Loucy (cell line): ENCODE results near the gene STXBP6.

Source experiments
- H2AFZ ChIP-seq: fragments of 200-600 bp; sonication (generic); 2 replicates; pipeline ENCODE4 v1.6.0; 2016; ENCODE audit warnings: antibody characterized with exemption, mild to moderate bottlenecking, low read length, moderate library complexity
- H3F3A ChIP-seq: fragments of 200-600 bp; 2 replicates; pipeline ENCODE4 v1.6.0; 2016; ENCODE audit warnings: antibody characterized with exemption, low read depth, mild to moderate bottlenecking
- H3K27me3 ChIP-seq: fragments of 200-600 bp; sonication (generic); 2 replicates; pipeline ENCODE4 v1.6.1; 2014; ENCODE audit warnings: low read length, mild to moderate bottlenecking; ENCODE audit not compliant: insufficient read depth, poor library complexity, severe bottlenecking
- H3K36me3 ChIP-seq: fragments of 200-600 bp; sonication (generic); 2 replicates; pipeline ENCODE4 v1.6.1; 2016; ENCODE audit warnings: low read length; ENCODE audit not compliant: insufficient read depth
- H3K4me1 ChIP-seq: fragments of 200-600 bp; sonication (generic); 2 replicates; pipeline ENCODE4 v1.5.1; 2014; ENCODE audit warnings: low read length, mild to moderate bottlenecking; ENCODE audit not compliant: insufficient read depth, poor library complexity, severe bottlenecking
- H3K4me2 ChIP-seq: fragments of 200-600 bp; sonication (generic); 2 replicates; pipeline ENCODE4 v1.6.0; 2014; ENCODE audit warnings: antibody characterized with exemption, low read length, low read depth, mild to moderate bottlenecking; ENCODE audit not compliant: poor library complexity, severe bottlenecking
- H3K4me3 ChIP-seq: fragments of 200-600 bp; sonication (generic); 2 replicates; pipeline ENCODE4 v1.5.1; 2014; ENCODE audit warnings: low read length, mild to moderate bottlenecking, mixed read lengths; ENCODE audit not compliant: poor library complexity, severe bottlenecking
- H3K79me2 ChIP-seq: fragments of 200-600 bp; sonication (generic); 2 replicates; pipeline ENCODE4 v1.6.1; 2014; ENCODE audit warnings: low read length; ENCODE audit not compliant: insufficient read depth
- H3K9ac ChIP-seq: fragments of 200-600 bp; sonication (generic); 2 replicates; pipeline ENCODE4 v1.6.0; 2014; ENCODE audit warnings: mild to moderate bottlenecking, low read depth, low read length, moderate library complexity; ENCODE audit not compliant: poor library complexity, severe bottlenecking
- H3K9me2 ChIP-seq: fragments of 200-600 bp; sonication (generic); replicated peaks from 2 replicates; pipeline ENCODE4 v1.6.1; 2016; ENCODE audit warnings: low read depth, low read length, mixed read lengths
- H3K9me3 ChIP-seq: fragments of 200-600 bp; sonication (generic); 2 replicates; pipeline ENCODE4 v1.6.1; 2014; ENCODE audit warnings: mild to moderate bottlenecking, antibody characterized with exemption, low read length, low read depth; ENCODE audit not compliant: insufficient read depth
- H4K20me1 ChIP-seq: fragments of 200-600 bp; sonication (generic); 2 replicates; pipeline ENCODE4 v1.6.0; 2014; ENCODE audit warnings: antibody characterized with exemption, low read length, mild to moderate bottlenecking; ENCODE audit not compliant: insufficient read depth, poor library complexity, severe bottlenecking
- CTCF ChIP-seq: fragments of 200-600 bp; sonication (generic); conservative IDR thresholded peaks from 2 replicates; pipeline ENCODE4 v1.5.1; 2014; ENCODE audit warnings: mild to moderate bottlenecking, antibody characterized with exemption, low read length
- EZH2phosphoT487 ChIP-seq: fragments of 200-600 bp; IDR thresholded peaks from 2 replicates; pipeline ENCODE4 v1.6.1; 2018; ENCODE audit warnings: antibody characterized with exemption, mild to moderate bottlenecking, moderate library complexity, borderline replicate concordance

Gene STXBP6

DNA sequence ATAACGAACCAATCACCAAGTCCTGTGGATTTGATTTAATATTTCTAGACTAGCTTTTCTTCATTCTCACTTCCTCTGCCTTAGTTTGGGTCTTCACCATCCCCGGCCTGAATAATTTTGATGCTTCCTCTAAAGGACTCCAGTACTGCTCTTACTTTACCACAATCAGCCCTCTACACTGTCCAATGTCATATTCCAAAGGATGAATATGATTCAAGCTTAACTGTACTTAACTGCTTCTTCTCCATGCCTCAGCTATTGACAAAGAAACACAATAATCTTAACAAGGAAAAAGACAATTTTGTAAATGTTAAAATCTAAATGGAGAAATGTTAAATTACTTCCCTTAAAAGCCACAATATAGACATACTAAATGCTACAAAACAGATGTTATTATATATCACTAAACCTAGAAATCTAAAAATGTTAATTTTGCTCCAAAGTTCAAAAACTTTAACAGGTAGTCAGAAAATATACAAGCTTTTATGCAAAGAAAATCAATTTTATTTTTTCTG, 70.2 kb downstream of the STXBP6 start:
- H3K36me3 ChIP-seq, result no peaks in the 10 kb centered on the region
- H3K27me3 ChIP-seq, result no peaks in the 10 kb centered on the region
- no peaks in the 10 kb centered on the region for H4K20me1 ChIP-seq
- no peak overlapping the region for H3K4me3 ChIP-seq
- no peak overlapping the region for H2AFZ ChIP-seq
- no peaks in the 10 kb centered on the region for H3K79me2 ChIP-seq
- H3K4me2 ChIP-seq, result no peak overlapping the region
- H3K9ac ChIP-seq, result no peak overlapping the region
- no peaks in the 10 kb centered on the region for H3K9me2 ChIP-seq
- TF ChIP-seq EZH2phosphoT487, result no peak
- no peak for TF ChIP-seq CTCF
- H3K4me1 ChIP-seq, result peaks cover 32% of the 10 kb centered on the region
- H3F3A ChIP-seq, result no peaks in the 10 kb centered on the region
- H3K9me3 ChIP-seq, result no peaks in the 10 kb centered on the region

- Histone ChIP-seq H4K20me1 (no peaks in the 10 kb centered on the region), H3K36me3 (no peaks in the 10 kb centered on the region), H3K4me2 (no peak overlapping the region), H3K4me3 (no peak overlapping the region), H3K27me3 (no peaks in the 10 kb centered on the region), H3K9me2 (no peaks in the 10 kb centered on the region), H3K9ac (no peak overlapping the region), H3K79me2 (no peaks in the 10 kb centered on the region), H3F3A (no peaks in the 10 kb centered on the region), H2AFZ (no peak overlapping the region), H3K4me1 (peaks cover 25% of the 10 kb centered on the region), H3K9me3 (no peaks in the 10 kb centered on the region)
- TF ChIP-seq CTCF (no peak), EZH2phosphoT487 (no peak)
These were observed 70.9 kb downstream of the STXBP6 start for GRCh38 chr14:24978862-24979724.

GRCh38 chr14:24976602-24977001, 73.3 kb downstream of the STXBP6 start:
- peaks cover 11% of the 10 kb centered on the region for H3K4me1 ChIP-seq
- H3K9me2 ChIP-seq, result no peaks in the 10 kb centered on the region
- no peaks in the 10 kb centered on the region for H3F3A ChIP-seq
- H3K4me2 ChIP-seq, result no peak overlapping the region
- H3K79me2 ChIP-seq, result no peaks in the 10 kb centered on the region
- H3K36me3 ChIP-seq, result no peaks in the 10 kb centered on the region
- no peak overlapping the region for H3K4me3 ChIP-seq
- no peaks in the 10 kb centered on the region for H3K27me3 ChIP-seq
- H4K20me1 ChIP-seq, result no peaks in the 10 kb centered on the region
- no peak overlapping the region for H2AFZ ChIP-seq
- no peaks in the 10 kb centered on the region for H3K9me3 ChIP-seq
- no peak overlapping the region for H3K9ac ChIP-seq
- no peak for TF ChIP-seq EZH2phosphoT487
